ENCODE results near the gene SLC25A19.

SLC25A19 gene

DNA sequence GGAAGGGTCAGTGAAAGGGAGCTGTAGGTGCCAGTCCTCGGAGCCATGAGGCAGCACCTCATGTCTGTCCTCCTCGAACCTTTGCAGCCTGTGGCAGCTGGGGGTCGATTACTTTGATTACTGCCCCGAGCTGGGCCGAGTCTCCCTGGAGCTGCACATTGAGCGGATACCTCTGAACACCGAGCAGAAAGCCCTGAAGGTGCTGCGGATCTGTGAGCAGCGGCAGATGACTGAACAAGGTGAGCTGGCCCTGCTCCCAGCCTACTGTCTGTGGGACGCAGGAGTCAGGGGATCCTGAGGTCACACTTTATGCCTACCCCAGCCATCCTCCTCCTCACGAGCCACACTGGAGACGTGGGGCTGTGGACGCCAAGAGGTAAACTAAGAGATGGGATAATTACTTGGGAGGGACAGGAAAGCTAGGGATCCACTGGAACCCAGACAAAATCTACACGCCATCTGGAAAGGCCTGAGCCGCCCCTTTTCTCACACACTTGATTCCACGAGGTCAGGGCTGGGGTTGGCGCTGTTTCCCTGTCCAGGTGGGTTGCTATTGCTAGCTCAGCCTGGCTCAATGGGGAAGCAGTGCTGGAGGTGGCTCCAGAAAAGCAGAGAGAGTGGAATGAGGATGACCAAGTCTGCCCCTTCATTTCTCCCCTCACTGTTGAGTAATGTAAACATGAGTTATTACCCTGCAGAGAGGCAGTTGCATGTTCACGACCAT is 57.3 kb downstream of the SLC25A19 start:
- no CpG with 5 or more reads among the region's 18 CpGs for WGBS, 2 donors (ENCODE audit: extremely low coverage in 2 of 2, insufficient read length in 2 of 2, insufficient replicate concordance in 1 of 2)
- peaks cover 53 to 95% of the 10 kb centered on the region in 2 donors for H3K36me3 ChIP-seq (replicated peaks in 1 of 2; ENCODE audit: control insufficient read depth in 2 of 2, insufficient read depth in 2 of 2, low read length in 2 of 2)

GRCh38 chr17:75231071-75231470 is 58.2 kb downstream of the SLC25A19 start:
- no peak overlapping the region for H4K8ac ChIP-seq (ENCODE audit: low read depth, low read length)
- no peak overlapping the region for H2AK5ac ChIP-seq (ENCODE audit: low read depth, low read length)
- no peak overlapping the region for H4K91ac ChIP-seq (ENCODE audit: low read depth, low read length, poor library complexity)
- no peak overlapping the region for H3K27ac ChIP-seq (replicated peaks; ENCODE audit: low read length)
- H3K4me1 ChIP-seq (ENCODE audit: control insufficient read depth in 2 of 2, insufficient read depth in 1 of 2, low read depth in 1 of 2, low read length in 2 of 2) = no peaks in the 10 kb centered on the region
- no peak overlapping the region for H3K23ac ChIP-seq (ENCODE audit: low read depth, low read length, poor library complexity)
- H2BK12ac ChIP-seq (ENCODE audit: low read length) = no peak overlapping the region
- no peak for DNase-seq (ENCODE audit: low spot score)
- H2AFZ ChIP-seq (ENCODE audit: low read length) = no peak overlapping the region
- H3K4ac ChIP-seq (ENCODE audit: low read length) = no peak overlapping the region
- no peaks in the 10 kb centered on the region for H3K9me3 ChIP-seq (replicated peaks in 1 of 2; ENCODE audit: control insufficient read depth in 2 of 2, insufficient read depth in 1 of 2, low read depth in 1 of 2, low read length in 2 of 2)
- no peak overlapping the region for H3K4me2 ChIP-seq (ENCODE audit: insufficient read depth, low read length, poor library complexity, severe bottlenecking)
- H3K4me3 ChIP-seq (ENCODE audit: low read length in 2 of 2) = no peak overlapping the region
- WGBS, 2 donors (ENCODE audit: extremely low coverage in 2 of 2, insufficient read length in 2 of 2, insufficient replicate concordance in 1 of 2) = no CpG with 5 or more reads among the region's 8 CpGs
- H3K27me3 ChIP-seq (ENCODE audit: control insufficient read depth in 3 of 3, insufficient read depth in 3 of 3, low read depth in 1 of 3, low read length in 3 of 3) = no peaks in the 10 kb centered on the region
- peaks cover 3% of the 10 kb centered on the region for H3K79me1 ChIP-seq (ENCODE audit: low read depth, low read length)
- H2BK15ac ChIP-seq (ENCODE audit: low read length) = no peak overlapping the region
- H3K9ac ChIP-seq (ENCODE audit: low read depth, low read length, poor library complexity) = peak overlapping the region; percentile 74
- no peak overlapping the region for H2BK5ac ChIP-seq (ENCODE audit: low read length)
- no peak overlapping the region for H3K14ac ChIP-seq (ENCODE audit: low read length)
- H2BK120ac ChIP-seq (ENCODE audit: low read depth, low read length) = peak overlapping the region; percentile 43
- peaks cover 56 to 95% of the 10 kb centered on the region in 2 donors for H3K36me3 ChIP-seq (replicated peaks in 1 of 2; ENCODE audit: control insufficient read depth in 2 of 2, insufficient read depth in 2 of 2, low read length in 2 of 2)
- H3K18ac ChIP-seq (ENCODE audit: low read length) = no peak overlapping the region

More for the DNA sequence above, 57.3 kb downstream of the SLC25A19 start:
- no peak overlapping the region for H2BK5ac ChIP-seq (ENCODE audit: low read length)
- H3K9ac ChIP-seq (ENCODE audit: low read depth, low read length, poor library complexity) = no peak overlapping the region
- no peak overlapping the region for H2BK12ac ChIP-seq (ENCODE audit: low read length)
- no peaks in the 10 kb centered on the region for H3K9me3 ChIP-seq (replicated peaks in 1 of 2; ENCODE audit: control insufficient read depth in 2 of 2, insufficient read depth in 1 of 2, low read depth in 1 of 2, low read length in 2 of 2)
- no peak overlapping the region for H4K8ac ChIP-seq (ENCODE audit: low read depth, low read length)
- no peak overlapping the region for H3K14ac ChIP-seq (ENCODE audit: low read length)
- no peak overlapping the region for H2AK5ac ChIP-seq (ENCODE audit: low read depth, low read length)
- H3K4ac ChIP-seq (ENCODE audit: low read length) = no peak overlapping the region
- no peak overlapping the region for H2AFZ ChIP-seq (ENCODE audit: low read length)
- no peak overlapping the region for H3K4me3 ChIP-seq (ENCODE audit: low read length in 2 of 2)
- H3K4me2 ChIP-seq (ENCODE audit: insufficient read depth, low read length, poor library complexity, severe bottlenecking) = no peak overlapping the region
- H3K4me1 ChIP-seq (ENCODE audit: control insufficient read depth in 2 of 2, insufficient read depth in 1 of 2, low read depth in 1 of 2, low read length in 2 of 2) = no peaks in the 10 kb centered on the region
- no peaks in the 10 kb centered on the region for H3K27me3 ChIP-seq (ENCODE audit: control insufficient read depth in 3 of 3, insufficient read depth in 3 of 3, low read depth in 1 of 3, low read length in 3 of 3)
- H4K91ac ChIP-seq (ENCODE audit: low read depth, low read length, poor library complexity) = no peak overlapping the region
- no peak overlapping the region for H3K18ac ChIP-seq (ENCODE audit: low read length)
- no peak overlapping the region for H3K23ac ChIP-seq (ENCODE audit: low read depth, low read length, poor library complexity)
- H2BK120ac ChIP-seq (ENCODE audit: low read depth, low read length) = no peak overlapping the region
- no peak for DNase-seq (ENCODE audit: low spot score)
- H3K27ac ChIP-seq (replicated peaks; ENCODE audit: low read length) = no peak overlapping the region
- peaks cover 3% of the 10 kb centered on the region for H3K79me1 ChIP-seq (ENCODE audit: low read depth, low read length)
- no peak overlapping the region for H2BK15ac ChIP-seq (ENCODE audit: low read length)

DNA sequence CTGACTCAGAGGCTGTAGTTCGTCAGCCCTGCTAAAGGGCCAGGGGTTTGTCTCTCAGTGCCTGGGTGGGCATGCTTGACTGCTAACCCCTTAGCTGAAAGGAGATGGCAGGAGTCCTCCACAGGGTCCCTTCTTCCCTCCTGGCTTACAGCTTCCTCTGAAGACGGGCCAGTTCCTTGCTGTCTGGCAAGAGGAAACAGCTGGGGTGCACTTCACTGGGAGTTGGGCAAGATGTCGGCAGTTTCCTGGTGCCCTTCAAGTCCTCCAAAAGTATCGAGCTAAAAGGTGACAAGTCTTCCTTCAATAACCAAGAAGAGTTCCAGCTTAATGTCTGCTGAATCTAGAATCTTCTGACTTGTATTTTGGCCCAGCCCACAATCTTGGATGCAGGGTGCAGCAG is 60.4 kb downstream of the SLC25A19 start:
- H3K27me3 ChIP-seq (ENCODE audit: control insufficient read depth in 3 of 3, insufficient read depth in 3 of 3, low read depth in 1 of 3, low read length in 3 of 3) = no peaks in the 10 kb centered on the region
- no peak overlapping the region for H2AFZ ChIP-seq (ENCODE audit: low read length)
- peaks cover 59 to 95% of the 10 kb centered on the region in 2 donors for H3K36me3 ChIP-seq (replicated peaks in 1 of 2; ENCODE audit: control insufficient read depth in 2 of 2, insufficient read depth in 2 of 2, low read length in 2 of 2)
- no peaks in the 10 kb centered on the region for H3K9me3 ChIP-seq (replicated peaks in 1 of 2; ENCODE audit: control insufficient read depth in 2 of 2, insufficient read depth in 1 of 2, low read depth in 1 of 2, low read length in 2 of 2)
- no peak overlapping the region for H2BK5ac ChIP-seq (ENCODE audit: low read length)
- H3K4ac ChIP-seq (ENCODE audit: low read length) = no peak overlapping the region
- H2BK120ac ChIP-seq (ENCODE audit: low read depth, low read length) = no peak overlapping the region
- H3K4me1 ChIP-seq (ENCODE audit: control insufficient read depth in 2 of 2, insufficient read depth in 1 of 2, low read depth in 1 of 2, low read length in 2 of 2) = no peaks in the 10 kb centered on the region
- H3K4me2 ChIP-seq (ENCODE audit: insufficient read depth, low read length, poor library complexity, severe bottlenecking) = no peak overlapping the region
- no peak overlapping the region for H2BK12ac ChIP-seq (ENCODE audit: low read length)
- no peak overlapping the region for H3K9ac ChIP-seq (ENCODE audit: low read depth, low read length, poor library complexity)
- peaks cover 3% of the 10 kb centered on the region for H3K79me1 ChIP-seq (ENCODE audit: low read depth, low read length)
- no peak overlapping the region for H3K18ac ChIP-seq (ENCODE audit: low read length)
- no peak overlapping the region for H3K23ac ChIP-seq (ENCODE audit: low read depth, low read length, poor library complexity)
- H4K91ac ChIP-seq (ENCODE audit: low read depth, low read length, poor library complexity) = no peak overlapping the region
- no peak overlapping the region for H3K4me3 ChIP-seq (ENCODE audit: low read length in 2 of 2)
- H3K27ac ChIP-seq (replicated peaks; ENCODE audit: low read length) = no peak overlapping the region
- no peak overlapping the region for H2BK15ac ChIP-seq (ENCODE audit: low read length)
- WGBS, 2 donors (ENCODE audit: extremely low coverage in 2 of 2, insufficient read length in 2 of 2, insufficient replicate concordance in 1 of 2) = no CpG with 5 or more reads among the region's 4 CpGs
- no peak overlapping the region for H4K8ac ChIP-seq (ENCODE audit: low read depth, low read length)
- no peak overlapping the region for H3K14ac ChIP-seq (ENCODE audit: low read length)
- DNase-seq (ENCODE audit: low spot score) = no peak
- H2AK5ac ChIP-seq (ENCODE audit: low read depth, low read length) = no peak overlapping the region

GRCh38 chr17:75228305-75228704 is 60.9 kb downstream of the SLC25A19 start:
- no CpG with 5 or more reads among the region's 2 CpGs for WGBS, 2 donors (ENCODE audit: extremely low coverage in 2 of 2, insufficient read length in 2 of 2, insufficient replicate concordance in 1 of 2)
- no peaks in the 10 kb centered on the region for H3K27me3 ChIP-seq (ENCODE audit: control insufficient read depth in 3 of 3, insufficient read depth in 3 of 3, low read depth in 1 of 3, low read length in 3 of 3)
- H3K9ac ChIP-seq (ENCODE audit: low read depth, low read length, poor library complexity) = no peak overlapping the region
- H2BK12ac ChIP-seq (ENCODE audit: low read length) = no peak overlapping the region
- no peak overlapping the region for H2BK15ac ChIP-seq (ENCODE audit: low read length)
- DNase-seq (ENCODE audit: low spot score) = no peak
- no peak overlapping the region for H2BK120ac ChIP-seq (ENCODE audit: low read depth, low read length)
- H2AFZ ChIP-seq (ENCODE audit: low read length) = no peak overlapping the region
- H2BK5ac ChIP-seq (ENCODE audit: low read length) = no peak overlapping the region
- H4K8ac ChIP-seq (ENCODE audit: low read depth, low read length) = no peak overlapping the region
- H3K18ac ChIP-seq (ENCODE audit: low read length) = no peak overlapping the region
- peaks cover 59 to 98% of the 10 kb centered on the region in 2 donors for H3K36me3 ChIP-seq (replicated peaks in 1 of 2; ENCODE audit: control insufficient read depth in 2 of 2, insufficient read depth in 2 of 2, low read length in 2 of 2)
- no peak overlapping the region for H2AK5ac ChIP-seq (ENCODE audit: low read depth, low read length)
- H3K27ac ChIP-seq (replicated peaks; ENCODE audit: low read length) = no peak overlapping the region
- no peak overlapping the region for H3K4ac ChIP-seq (ENCODE audit: low read length)
- no peak overlapping the region for H3K23ac ChIP-seq (ENCODE audit: low read depth, low read length, poor library complexity)
- H3K4me2 ChIP-seq (ENCODE audit: insufficient read depth, low read length, poor library complexity, severe bottlenecking) = no peak overlapping the region
- no peaks in the 10 kb centered on the region for H3K9me3 ChIP-seq (replicated peaks in 1 of 2; ENCODE audit: control insufficient read depth in 2 of 2, insufficient read depth in 1 of 2, low read depth in 1 of 2, low read length in 2 of 2)
- no peaks in the 10 kb centered on the region for H3K4me1 ChIP-seq (ENCODE audit: control insufficient read depth in 2 of 2, insufficient read depth in 1 of 2, low read depth in 1 of 2, low read length in 2 of 2)
- H3K14ac ChIP-seq (ENCODE audit: low read length) = no peak overlapping the region
- H3K4me3 ChIP-seq (ENCODE audit: low read length in 2 of 2) = no peak overlapping the region
- H3K79me1 ChIP-seq (ENCODE audit: low read depth, low read length) = peaks cover 3% of the 10 kb centered on the region
- H4K91ac ChIP-seq (ENCODE audit: low read depth, low read length, poor library complexity) = no peak overlapping the region
